ENCODE data around the gene ZNF195. TPM values are rescaled to one million over a fixed set of nuclear protein-coding genes. Genes with fewer than 3 reads are reported as not detected.
"Not testable (repeated sequence)": the region's sequence is repeated elsewhere in the genome, so short reads cannot be mapped to it uniquely, and the experiment has no call there.

Gene ZNF195
- total RNA-seq, 1 experiment from 2014 or later: 47.7 TPM

GRCh38 chr11:3417047-3417446, 38.1 kb upstream of the ZNF195 start:
- H3K79me2 ChIP-seq (ENCODE audit: insufficient read depth, low read length); H3K27me3 ChIP-seq (ENCODE audit: insufficient read depth, low read length); H3K9ac ChIP-seq (ENCODE audit: low read length); H3K9me2 ChIP-seq (ENCODE audit: insufficient read depth); H3K36me3 ChIP-seq (ENCODE audit: control insufficient read depth in 1 of 2, insufficient read depth in 2 of 2, low read length in 2 of 2); POLR2A ChIA-PET; BruUV-seq (replicated peaks); H3K9me3 ChIP-seq (ENCODE audit: control insufficient read depth in 1 of 2, insufficient read depth in 1 of 2, low read depth in 1 of 2, low read length in 2 of 2); H3K27ac ChIP-seq (ENCODE audit: low read depth, low read length); H4K20me1 ChIP-seq (ENCODE audit: insufficient read depth); H3K4me3 ChIP-seq (replicated peaks in 1 of 2; ENCODE audit: low read depth in 1 of 2, low read length in 2 of 2); RAD21 ChIA-PET (ENCODE audit: low non-redundant PET in 1 of 2, low total read pairs in 2 of 2, uncharacterized antibody in 2 of 2, unreplicated experiment in 2 of 2); H2AFZ ChIP-seq (ENCODE audit: low read depth, low read length, poor library complexity, severe bottlenecking); H3K4me2 ChIP-seq (ENCODE audit: low read length); CTCF ChIA-PET: not testable (repeated sequence)
- DNase-seq (ENCODE audit: low read depth, low spot score) (peak; percentile 35), ATAC-seq (peak; percentile 50; the same call in 1 of the 2 replicates)
- intact Hi-C loops (cut with micrococcal nuclease): loop anchor here (2.0 to 5.0 kb wide), 3 partner anchors 200 to 885 kb away; no protein-coding TSS in a partner anchor
- H3K4me1 ChIP-seq (ENCODE audit: control insufficient read depth in 1 of 2, insufficient read depth in 2 of 2, low read length in 2 of 2): peaks cover 0 to 17% of the 10 kb centered on the region in 2 experiments; a peak in 2 of 4 replicates
- peak; percentile 57 for TF ChIP-seq RAD21 (IDR thresholded peaks at IDR 0.05; ENCODE audit: low read depth)
- peak; percentile 39 to 55 (median 50); a peak in 5 of 6 replicates for TF ChIP-seq CTCF (IDR thresholded peaks at IDR 0.05 in 2 of 3, conservative IDR thresholded peaks at IDR 0.05 in 1 of 3; ENCODE audit: borderline replicate concordance in 1 of 3, insufficient read depth in 1 of 3, low read depth in 2 of 3, low read length in 2 of 3)

GRCh38 chr11:3415301-3415700, 36.4 kb upstream of the ZNF195 start:
- H2AFZ ChIP-seq (ENCODE audit: low read depth, low read length, poor library complexity, severe bottlenecking); DNase-seq (ENCODE audit: low read depth, low spot score); H3K4me1 ChIP-seq (ENCODE audit: control insufficient read depth in 1 of 2, insufficient read depth in 2 of 2, low read length in 2 of 2); H3K9ac ChIP-seq (ENCODE audit: low read length); POLR2A ChIA-PET; H3K4me3 ChIP-seq (replicated peaks in 1 of 2; ENCODE audit: low read depth in 1 of 2, low read length in 2 of 2); H3K27me3 ChIP-seq (ENCODE audit: insufficient read depth, low read length); H3K27ac ChIP-seq (ENCODE audit: low read depth, low read length); H3K9me2 ChIP-seq (ENCODE audit: insufficient read depth); H3K9me3 ChIP-seq (ENCODE audit: control insufficient read depth in 1 of 2, insufficient read depth in 1 of 2, low read depth in 1 of 2, low read length in 2 of 2); CTCF ChIA-PET; ATAC-seq; H3K4me2 ChIP-seq (ENCODE audit: low read length); H3K79me2 ChIP-seq (ENCODE audit: insufficient read depth, low read length); H3K36me3 ChIP-seq (ENCODE audit: control insufficient read depth in 1 of 2, insufficient read depth in 2 of 2, low read length in 2 of 2); RAD21 ChIA-PET (ENCODE audit: low non-redundant PET in 1 of 2, low total read pairs in 2 of 2, uncharacterized antibody in 2 of 2, unreplicated experiment in 2 of 2); BruUV-seq (replicated peaks); H4K20me1 ChIP-seq (ENCODE audit: insufficient read depth): not testable (repeated sequence)
- intact Hi-C loops (cut with micrococcal nuclease): loop anchor here (5.0 kb wide), 1 partner anchor 883 kb away; no protein-coding TSS in a partner anchor

GRCh38 chr11:3413666-3414065, 34.7 kb upstream of the ZNF195 start:
- H3K4me2 ChIP-seq (ENCODE audit: low read length); H3K27me3 ChIP-seq (ENCODE audit: insufficient read depth, low read length); intact Hi-C loops (cut with micrococcal nuclease); DNase-seq (ENCODE audit: low read depth, low spot score); H3K9ac ChIP-seq (ENCODE audit: low read length); H2AFZ ChIP-seq (ENCODE audit: low read depth, low read length, poor library complexity, severe bottlenecking); H3K9me2 ChIP-seq (ENCODE audit: insufficient read depth); CTCF ChIA-PET; RAD21 ChIA-PET (ENCODE audit: low non-redundant PET in 1 of 2, low total read pairs in 2 of 2, uncharacterized antibody in 2 of 2, unreplicated experiment in 2 of 2); H3K9me3 ChIP-seq (ENCODE audit: control insufficient read depth in 1 of 2, insufficient read depth in 1 of 2, low read depth in 1 of 2, low read length in 2 of 2); ATAC-seq; H4K20me1 ChIP-seq (ENCODE audit: insufficient read depth); H3K4me1 ChIP-seq (ENCODE audit: control insufficient read depth in 1 of 2, insufficient read depth in 2 of 2, low read length in 2 of 2); POLR2A ChIA-PET; H3K36me3 ChIP-seq (ENCODE audit: control insufficient read depth in 1 of 2, insufficient read depth in 2 of 2, low read length in 2 of 2); BruUV-seq (replicated peaks); H3K79me2 ChIP-seq (ENCODE audit: insufficient read depth, low read length); H3K27ac ChIP-seq (ENCODE audit: low read depth, low read length); H3K4me3 ChIP-seq (replicated peaks in 1 of 2; ENCODE audit: low read depth in 1 of 2, low read length in 2 of 2): not testable (repeated sequence)

All from HCT116 (cell line).